ENCODE results near the gene JARID2.

DNA sequence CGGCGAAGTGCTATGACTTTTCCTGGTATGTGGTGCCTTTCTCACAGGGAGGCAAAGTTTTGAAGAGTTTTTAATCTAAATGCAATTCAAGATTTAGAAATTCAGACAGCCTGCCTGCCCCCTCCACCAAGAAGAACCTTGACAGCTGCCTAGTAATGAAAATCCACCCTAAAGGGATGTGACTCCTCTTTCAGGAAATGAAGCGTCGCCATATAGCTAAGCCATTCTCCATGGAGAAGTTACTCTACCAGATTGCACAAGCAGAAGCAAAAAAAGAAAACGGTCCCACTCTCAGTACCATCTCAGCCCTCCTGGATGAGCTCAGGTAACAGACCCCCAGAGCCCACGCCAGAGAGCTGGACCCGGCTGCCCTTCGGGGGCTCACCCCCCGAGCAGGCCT is 266.9 kb downstream of the JARID2 start:
- TF ChIP-seq, protein P1, sequence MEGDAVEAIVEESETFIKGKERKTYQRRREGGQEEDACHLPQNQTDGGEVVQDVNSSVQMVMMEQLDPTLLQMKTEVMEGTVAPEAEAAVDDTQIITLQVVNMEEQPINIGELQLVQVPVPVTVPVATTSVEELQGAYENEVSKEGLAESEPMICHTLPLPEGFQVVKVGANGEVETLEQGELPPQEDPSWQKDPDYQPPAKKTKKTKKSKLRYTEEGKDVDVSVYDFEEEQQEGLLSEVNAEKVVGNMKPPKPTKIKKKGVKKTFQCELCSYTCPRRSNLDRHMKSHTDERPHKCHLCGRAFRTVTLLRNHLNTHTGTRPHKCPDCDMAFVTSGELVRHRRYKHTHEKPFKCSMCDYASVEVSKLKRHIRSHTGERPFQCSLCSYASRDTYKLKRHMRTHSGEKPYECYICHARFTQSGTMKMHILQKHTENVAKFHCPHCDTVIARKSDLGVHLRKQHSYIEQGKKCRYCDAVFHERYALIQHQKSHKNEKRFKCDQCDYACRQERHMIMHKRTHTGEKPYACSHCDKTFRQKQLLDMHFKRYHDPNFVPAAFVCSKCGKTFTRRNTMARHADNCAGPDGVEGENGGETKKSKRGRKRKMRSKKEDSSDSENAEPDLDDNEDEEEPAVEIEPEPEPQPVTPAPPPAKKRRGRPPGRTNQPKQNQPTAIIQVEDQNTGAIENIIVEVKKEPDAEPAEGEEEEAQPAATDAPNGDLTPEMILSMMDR (IDR thresholded peaks at IDR 0.05 in 4 of 5, conservative IDR thresholded peaks at IDR 0.05 in 1 of 5): no peak
- TF ChIP-seq POLR2A (IDR thresholded peaks at IDR 0.05): no peak

All from gastrocnemius medialis (tissue), 4 donors.